Measurements from ENCODE around the gene EDIL3.

EDIL3 gene

DNA sequence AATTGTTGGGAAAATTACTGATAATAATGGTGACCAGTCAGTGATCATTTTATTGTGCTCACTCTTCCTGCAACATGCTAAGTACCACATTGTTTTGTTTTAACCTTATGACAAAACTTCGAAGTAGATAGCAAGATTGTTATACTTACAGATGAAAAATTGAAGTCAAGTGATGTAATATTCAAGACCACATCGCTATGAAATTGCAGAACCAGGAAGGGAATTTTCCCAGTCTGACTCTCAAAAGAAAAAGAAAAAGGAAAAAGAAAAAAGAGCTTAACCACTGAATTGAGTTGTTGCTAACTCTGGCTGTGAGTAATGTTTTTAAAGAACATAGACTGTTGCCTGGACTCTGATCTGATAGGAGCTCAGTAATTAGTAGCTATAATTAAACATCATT lies 493.4 kb downstream of the EDIL3 start:
- Mint-ChIP-seq H3K27ac (no peak overlapping the region), H3K27me3 (no peaks in the 10 kb centered on the region)
- DNase-seq (ENCODE audit: low spot score in 2 of 2) = no peak

More for the DNA sequence above, 493.4 kb downstream of the EDIL3 start:
- no peak overlapping the region for H3K4me3 Mint-ChIP-seq
- no peaks in the 10 kb centered on the region for H3K4me1 Mint-ChIP-seq
- H3K36me3 Mint-ChIP-seq = no peaks in the 10 kb centered on the region
- H3K9me3 Mint-ChIP-seq = no peaks in the 10 kb centered on the region
- no peak for ATAC-seq (ENCODE audit: low read depth)
